Stimulated activated CD4-positive, alpha-beta T cell treated with anti-CD3 and anti-CD28 coated beads, Interleukin-1b, Interleukin-23, amount 100 ng/mL, for 48 hours (primary cell): ENCODE results near the gene ALG5.

Source experiments
- DNase-seq: peaks from one replicate; pipeline ENCODE4 v3.0.0-alpha.2; 2020

ALG5 gene

GRCh38 chr13:36975172-36975571, 24.0 kb downstream of the ALG5 start:
- DNase-seq: no peak

- no peak for DNase-seq
Observed at GRCh38 chr13:36973621-36974295, 25.4 kb downstream of the ALG5 start.

- no peak for DNase-seq
Observed at GRCh38 chr13:36973009-36973408, 26.1 kb downstream of the ALG5 start.

- no peak for DNase-seq
Observed at GRCh38 chr13:36966404-36966803, 32.7 kb downstream of the ALG5 start.

GRCh38 chr13:36965767-36966166, 33.4 kb downstream of the ALG5 start:
- no peak for DNase-seq

GRCh38 chr13:36959456-36960116, 39.6 kb downstream of the ALG5 start:
- no peak for DNase-seq

- no peak for DNase-seq
Observed at GRCh38 chr13:36954542-36954941, 44.6 kb downstream of the ALG5 start.

GRCh38 chr13:36950920-36951319, 48.2 kb downstream of the ALG5 start:
- DNase-seq: no peak

GRCh38 chr13:36950330-36950729, 48.8 kb downstream of the ALG5 start:
- no peak for DNase-seq

- no peak for DNase-seq
Observed at GRCh38 chr13:36945078-36945477, 54.1 kb downstream of the ALG5 start.

GRCh38 chr13:36925603-36926002, 73.5 kb downstream of the ALG5 start:
- no peak for DNase-seq

GRCh38 chr13:36924001-36924400, 75.1 kb downstream of the ALG5 start:
- no peak for DNase-seq

- no peak for DNase-seq
Observed at GRCh38 chr13:36921631-36922301, 77.4 kb downstream of the ALG5 start.

GRCh38 chr13:36920616-36921185, 78.4 kb downstream of the ALG5 start:
- no peak for DNase-seq

- peak; percentile 23 for DNase-seq
Observed at GRCh38 chr13:36919833-36920615, 79.1 kb downstream of the ALG5 start, which contains the start of gene SMAD9. Gene SMAD9, minus strand, starts transcription at chr13:36920238. Its CDS starts 40,549 bp downstream, at chr13:36879689.

GRCh38 chr13:36919171-36919832, 79.8 kb downstream of the ALG5 start:
- DNase-seq: no peak

- no peak for DNase-seq
Observed at GRCh38 chr13:36918246-36919131, 80.7 kb downstream of the ALG5 start.

GRCh38 chr13:36917311-36917710, 81.8 kb downstream of the ALG5 start:
- no peak for DNase-seq

GRCh38 chr13:36915896-36916640, 83.1 kb downstream of the ALG5 start:
- DNase-seq: no peak

- DNase-seq: no peak
Observed at GRCh38 chr13:36915106-36915505, 84.0 kb downstream of the ALG5 start.

GRCh38 chr13:36914648-36915047, 84.5 kb downstream of the ALG5 start:
- no peak for DNase-seq
